HEK293 (cell line): ENCODE data around the gene RRM1.

ENCODE experiments used
- BCL6B ChIP-seq: fragments of 450-650 bp; formaldehyde crosslinking; IDR thresholded peaks from 2 replicates; pipeline ENCODE4 v1.5.1; 2017; ENCODE audit warnings: missing biosample characterization, missing genetic modification characterization
- INSM2 ChIP-seq: fragments of 450-650 bp; formaldehyde crosslinking; IDR thresholded peaks from 2 replicates; pipeline ENCODE4 v1.5.1; 2016; ENCODE audit warnings: missing biosample characterization, missing genetic modification characterization
- KLF9 ChIP-seq: fragments of 450-650 bp; formaldehyde crosslinking; IDR thresholded peaks from 2 replicates; pipeline ENCODE4 v1.5.1; 2016; ENCODE audit warnings: missing biosample characterization, missing genetic modification characterization, low read depth
- ZBTB20 ChIP-seq: fragments of 450-650 bp; formaldehyde crosslinking; IDR thresholded peaks from 2 replicates; pipeline ENCODE4 v1.5.1; 2016; ENCODE audit warnings: missing biosample characterization, missing genetic modification characterization
- ZBTB26 ChIP-seq: fragments of 450-650 bp; formaldehyde crosslinking; optimal IDR thresholded peaks from 2 replicates; pipeline ENCODE3; 2016; ENCODE audit warnings: missing biosample characterization, mild to moderate bottlenecking, missing genetic modification characterization
- ZBTB48 ChIP-seq: fragments of 450-650 bp; formaldehyde crosslinking; IDR thresholded peaks from 2 replicates; pipeline ENCODE4 v1.5.1; 2016; ENCODE audit warnings: missing biosample characterization, missing genetic modification characterization
- ZBTB8A ChIP-seq: fragments of 450-650 bp; formaldehyde crosslinking; IDR thresholded peaks from 2 replicates; pipeline ENCODE4 v1.5.1; 2016; ENCODE audit warnings: missing biosample characterization, missing genetic modification characterization
- ZFP37 ChIP-seq: fragments of 450-650 bp; formaldehyde crosslinking; IDR thresholded peaks from 2 replicates; pipeline ENCODE4 v1.5.1; 2016; ENCODE audit warnings: missing biosample characterization, missing genetic modification characterization
- ZNF112 ChIP-seq: fragments of 450-650 bp; formaldehyde crosslinking; IDR thresholded peaks from 2 replicates; pipeline ENCODE4 v1.5.0; 2017; ENCODE audit warnings: missing biosample characterization, missing genetic modification characterization
- ZNF133 ChIP-seq: fragments of 450-650 bp; formaldehyde crosslinking; IDR thresholded peaks from 2 replicates; pipeline ENCODE4 v1.5.1; 2016; ENCODE audit warnings: missing biosample characterization, missing genetic modification characterization
- ZNF146 ChIP-seq: fragments of 450-650 bp; formaldehyde crosslinking; IDR thresholded peaks from 2 replicates; pipeline ENCODE4 v1.5.1; 2016; ENCODE audit warnings: missing biosample characterization, missing genetic modification characterization
- ZNF157 ChIP-seq: fragments of 450-650 bp; formaldehyde crosslinking; IDR thresholded peaks from 2 replicates; pipeline ENCODE4 v1.5.1; 2016; ENCODE audit warnings: missing biosample characterization, missing genetic modification characterization
- ZNF223 ChIP-seq: fragments of 450-650 bp; formaldehyde crosslinking; IDR thresholded peaks from 2 replicates; pipeline ENCODE4 v1.5.1; 2016; ENCODE audit warnings: missing biosample characterization, missing genetic modification characterization
- ZNF23 ChIP-seq: fragments of 450-650 bp; formaldehyde crosslinking; IDR thresholded peaks from 2 replicates; pipeline ENCODE4 v1.5.1; 2016; ENCODE audit warnings: missing biosample characterization, missing genetic modification characterization, borderline replicate concordance
- ZNF239 ChIP-seq: fragments of 450-650 bp; formaldehyde crosslinking; IDR thresholded peaks from 2 replicates; pipeline ENCODE4 v1.5.1; 2016; ENCODE audit warnings: missing biosample characterization, missing genetic modification characterization
- ZNF324 ChIP-seq: fragments of 450-650 bp; formaldehyde crosslinking; IDR thresholded peaks from 2 replicates; pipeline ENCODE4 v1.5.1; 2016; ENCODE audit warnings: missing biosample characterization, missing genetic modification characterization
- ZNF48 ChIP-seq: fragments of 450-650 bp; formaldehyde crosslinking; IDR thresholded peaks from 2 replicates; pipeline ENCODE4 v1.5.1; 2016; ENCODE audit warnings: missing biosample characterization, missing genetic modification characterization
- ZNF521 ChIP-seq: fragments of 450-650 bp; formaldehyde crosslinking; IDR thresholded peaks from 2 replicates; pipeline ENCODE4 v1.5.1; 2017; ENCODE audit warnings: missing biosample characterization, mild to moderate bottlenecking, missing genetic modification characterization
- ZNF580 ChIP-seq: fragments of 450-650 bp; formaldehyde crosslinking; IDR thresholded peaks from 2 replicates; pipeline ENCODE4 v1.5.1; 2016; ENCODE audit warnings: missing biosample characterization, missing genetic modification characterization
- ZNF585B ChIP-seq: fragments of 450-650 bp; formaldehyde crosslinking; IDR thresholded peaks from 2 replicates; pipeline ENCODE4 v1.5.1; 2016; ENCODE audit warnings: missing biosample characterization, missing genetic modification characterization
- ZNF596 ChIP-seq: fragments of 450-650 bp; IDR thresholded peaks from 2 replicates; pipeline ENCODE4 v1.5.0; 2018; ENCODE audit warnings: missing biosample characterization, mild to moderate bottlenecking, missing genetic modification characterization, moderate library complexity
- ZNF600 ChIP-seq: fragments of 450-650 bp; formaldehyde crosslinking; IDR thresholded peaks from 2 replicates; pipeline ENCODE4 v1.5.1; 2016; ENCODE audit warnings: missing biosample characterization, missing genetic modification characterization
- ZNF639 ChIP-seq: fragments of 450-650 bp; formaldehyde crosslinking; IDR thresholded peaks from 2 replicates; pipeline ENCODE4 v1.5.1; 2016; ENCODE audit warnings: missing biosample characterization, missing genetic modification characterization
- ZNF660 ChIP-seq: fragments of 450-650 bp; IDR thresholded peaks from 2 replicates; pipeline ENCODE4 v1.5.1; 2018; ENCODE audit warnings: missing biosample characterization, mild to moderate bottlenecking, missing genetic modification characterization
- ZNF670 ChIP-seq: fragments of 450-650 bp; formaldehyde crosslinking; IDR thresholded peaks from 2 replicates; pipeline ENCODE4 v1.5.1; 2016; ENCODE audit warnings: missing biosample characterization, missing genetic modification characterization, low read depth
- ZNF747 ChIP-seq: fragments of 450-650 bp; formaldehyde crosslinking; IDR thresholded peaks from 2 replicates; pipeline ENCODE4 v1.5.1; 2016; ENCODE audit warnings: missing biosample characterization, missing genetic modification characterization
- ZNF830 ChIP-seq: fragments of 450-650 bp; IDR thresholded peaks from 2 replicates; pipeline ENCODE4 v1.5.0; 2018; ENCODE audit warnings: missing biosample characterization, missing genetic modification characterization, low read depth, mild to moderate bottlenecking, moderate library complexity
- TF ChIP-seq, protein P1 (sequence below): fragments of 450-650 bp; formaldehyde crosslinking; IDR thresholded peaks from 2 replicates; pipeline ENCODE4 v1.5.1; 2016; ENCODE audit warnings: missing biosample characterization, missing genetic modification characterization, borderline replicate concordance

RRM1 gene

DNA sequence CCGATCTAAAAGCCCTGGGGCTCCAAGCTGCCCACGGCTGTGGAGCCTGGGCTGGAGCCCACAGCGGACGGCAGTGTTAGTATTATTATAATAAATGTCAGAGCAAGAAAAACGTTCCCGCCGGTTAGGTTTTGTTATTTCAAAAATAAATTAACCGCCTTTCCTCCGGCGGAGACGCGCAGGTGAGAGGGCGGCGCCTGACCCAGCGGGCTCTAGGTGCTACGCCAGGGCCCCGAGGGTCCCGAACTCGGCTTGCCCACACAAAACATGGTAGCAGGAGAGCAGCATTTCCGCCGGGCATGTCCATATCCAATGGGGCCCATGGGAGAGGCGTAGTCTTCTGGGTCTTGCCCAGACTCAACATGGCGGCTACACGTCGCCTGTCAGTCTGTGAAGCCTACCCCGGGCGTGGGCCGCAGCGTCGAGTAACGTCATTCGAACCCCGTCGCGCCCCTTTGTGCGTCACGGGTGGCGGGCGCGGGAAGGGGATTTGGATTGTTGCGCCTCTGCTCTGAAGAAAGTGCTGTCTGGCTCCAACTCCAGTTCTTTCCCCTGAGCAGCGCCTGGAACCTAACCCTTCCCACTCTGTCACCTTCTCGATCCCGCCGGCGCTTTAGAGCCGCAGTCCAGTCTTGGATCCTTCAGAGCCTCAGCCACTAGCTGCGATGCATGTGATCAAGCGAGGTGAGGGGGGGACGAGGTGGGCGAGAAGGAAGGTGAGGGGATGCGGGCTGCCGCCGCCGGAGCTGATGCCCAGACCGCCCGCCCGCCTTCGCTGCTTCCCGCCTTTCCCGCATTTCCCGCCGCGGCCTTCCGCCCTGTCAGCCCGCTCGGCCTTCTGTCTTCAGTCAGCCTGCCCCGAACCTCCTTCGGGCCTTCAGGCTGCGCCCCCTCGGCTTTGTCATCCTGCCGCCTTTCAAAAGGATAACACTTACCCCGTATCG is at the start of gene RRM1 (continued):
- no peak for TF ChIP-seq ZNF23 (tag by site-specific recombination)
- TF ChIP-seq ZNF146 (tag by site-specific recombination), result no peak
- peak; percentile 98 for TF ChIP-seq ZNF580 (tag by site-specific recombination)
- TF ChIP-seq ZNF223 (tag by site-specific recombination), result no peak
- TF ChIP-seq ZNF133, result no peak
- TF ChIP-seq ZFP37 (tag by site-specific recombination), result 0 out of 2 replicates have a peak, but pooled peaks have one; percentile 45
- 0 out of 2 replicates have a peak, but pooled peaks have one; percentile 64 for TF ChIP-seq ZNF324 (tag by site-specific recombination)
- TF ChIP-seq ZNF600 (tag by site-specific recombination), result peak; percentile 90
- TF ChIP-seq ZNF747, result no peak
- TF ChIP-seq ZNF670, result no peak
- TF ChIP-seq, protein P1, sequence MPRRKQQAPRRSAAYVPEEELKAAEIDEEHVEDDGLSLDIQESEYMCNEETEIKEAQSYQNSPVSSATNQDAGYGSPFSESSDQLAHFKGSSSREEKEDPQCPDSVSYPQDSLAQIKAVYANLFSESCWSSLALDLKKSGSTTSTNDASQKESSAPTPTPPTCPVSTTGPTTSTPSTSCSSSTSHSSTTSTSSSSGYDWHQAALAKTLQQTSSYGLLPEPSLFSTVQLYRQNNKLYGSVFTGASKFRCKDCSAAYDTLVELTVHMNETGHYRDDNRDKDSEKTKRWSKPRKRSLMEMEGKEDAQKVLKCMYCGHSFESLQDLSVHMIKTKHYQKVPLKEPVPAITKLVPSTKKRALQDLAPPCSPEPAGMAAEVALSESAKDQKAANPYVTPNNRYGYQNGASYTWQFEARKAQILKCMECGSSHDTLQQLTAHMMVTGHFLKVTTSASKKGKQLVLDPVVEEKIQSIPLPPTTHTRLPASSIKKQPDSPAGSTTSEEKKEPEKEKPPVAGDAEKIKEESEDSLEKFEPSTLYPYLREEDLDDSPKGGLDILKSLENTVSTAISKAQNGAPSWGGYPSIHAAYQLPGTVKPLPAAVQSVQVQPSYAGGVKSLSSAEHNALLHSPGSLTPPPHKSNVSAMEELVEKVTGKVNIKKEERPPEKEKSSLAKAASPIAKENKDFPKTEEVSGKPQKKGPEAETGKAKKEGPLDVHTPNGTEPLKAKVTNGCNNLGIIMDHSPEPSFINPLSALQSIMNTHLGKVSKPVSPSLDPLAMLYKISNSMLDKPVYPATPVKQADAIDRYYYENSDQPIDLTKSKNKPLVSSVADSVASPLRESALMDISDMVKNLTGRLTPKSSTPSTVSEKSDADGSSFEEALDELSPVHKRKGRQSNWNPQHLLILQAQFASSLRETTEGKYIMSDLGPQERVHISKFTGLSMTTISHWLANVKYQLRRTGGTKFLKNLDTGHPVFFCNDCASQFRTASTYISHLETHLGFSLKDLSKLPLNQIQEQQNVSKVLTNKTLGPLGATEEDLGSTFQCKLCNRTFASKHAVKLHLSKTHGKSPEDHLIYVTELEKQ (tag by site-specific recombination), result no peak
- peak; percentile 73 for TF ChIP-seq ZBTB26 (tag by site-specific recombination)
- TF ChIP-seq ZNF48 (tag by site-specific recombination), result no peak
- no peak for TF ChIP-seq ZNF157
- TF ChIP-seq INSM2 (tag by site-specific recombination), result peak; percentile 64; the same call in 1 of the 2 replicates
- TF ChIP-seq ZNF639 (tag by site-specific recombination), result peak; percentile 63; the same call in 1 of the 2 replicates
- TF ChIP-seq BCL6B, result peak; percentile 51; the same call in 1 of the 2 replicates
- no peak for TF ChIP-seq ZNF239 (tag by site-specific recombination)
- TF ChIP-seq ZNF585B (tag by site-specific recombination), result no peak
- no peak; the same call in 1 of the 2 replicates for TF ChIP-seq ZNF660 (tag by site-specific recombination)
- peak; percentile 95 for TF ChIP-seq ZBTB20 (tag by site-specific recombination)
- peak; percentile 89 for TF ChIP-seq ZBTB8A (tag by site-specific recombination)
- no peak for TF ChIP-seq ZNF830
- no peak for TF ChIP-seq ZBTB48 (tag by site-specific recombination)
- TF ChIP-seq ZNF112, result no peak
- no peak for TF ChIP-seq ZNF596 (tag by site-specific recombination)
- no peak for TF ChIP-seq KLF9 (tag by site-specific recombination)
- no peak for TF ChIP-seq ZNF521
